GM12873 (cell line): Measurements from ENCODE around the gene MGMT.

Experiments
- CTCF ChIP-seq: IDR thresholded peaks from 2 replicates; pipeline ENCODE4 v1.5.1; 2012; ENCODE audit warnings: low read depth, mild to moderate bottlenecking, moderate library complexity, low read length, control low read depth; ENCODE audit not compliant: insufficient read depth; ENCODE audit errors: missing control alignments

Gene MGMT

GRCh38 chr10:129770286-129770685 lies 303.2 kb downstream of the MGMT start:
- no peak for TF ChIP-seq CTCF

GRCh38 chr10:129771024-129771423 lies 304.0 kb downstream of the MGMT start:
- TF ChIP-seq CTCF, result no peak

- no peak for TF ChIP-seq CTCF
Observed at GRCh38 chr10:129771576-129771975, 304.5 kb downstream of the MGMT start.

GRCh38 chr10:129771991-129772431 lies 305.0 kb downstream of the MGMT start:
- no peak for TF ChIP-seq CTCF

GRCh38 chr10:129772468-129773358 lies 305.7 kb downstream of the MGMT start:
- no peak for TF ChIP-seq CTCF

- TF ChIP-seq CTCF, result no peak
Observed at GRCh38 chr10:129773359-129773990, 306.4 kb downstream of the MGMT start.

GRCh38 chr10:129774082-129774735 lies 307.2 kb downstream of the MGMT start:
- no peak for TF ChIP-seq CTCF
